A673 (cell line): ENCODE results near the gene CHRM5. TPM values are rescaled to one million over a fixed set of nuclear protein-coding genes. Genes with fewer than 3 reads are reported as not detected.

ENCODE experiments used
- BruUV-seq: library from RNA; stranded (reverse); fragments of 400-500 nt; replicated peaks from 2 replicates; lab custom pipeline; 2021; lab: Mats Ljungman, UMichigan
- CTCF ChIA-PET: fragments of 300-600 bp; sonication (Branson Sonifier 250); formaldehyde crosslinking; loops from one replicate; lab custom pipeline; 2022; ENCODE audit warnings: antibody characterized with exemption; lab: Charles Lee
- POLR2A ChIA-PET: fragments of 300-600 bp; sonication (Branson Sonifier 250); formaldehyde crosslinking; loops from one replicate; lab custom pipeline; 2022; ENCODE audit warnings: antibody characterized with exemption; ENCODE audit not compliant: low non-redundant PET; lab: Charles Lee
- DNase-seq: peaks from one replicate; pipeline ENCODE4 v3.0.0-alpha.2; 2015; ENCODE audit warnings: low spot score
- H3K27ac ChIP-seq: fragments of 200-600 bp; sonication (generic); 2 replicates; pipeline ENCODE4 v1.5.1; 2016; ENCODE audit warnings: mixed run types, low read depth, mild to moderate bottlenecking, mixed read lengths, antibody characterized with exemption, low read length; ENCODE audit not compliant: poor library complexity, severe bottlenecking
- H3K27me3 ChIP-seq: fragments of 200-600 bp; sonication (generic); replicated peaks from 2 replicates; pipeline ENCODE4 v1.6.1; 2017; ENCODE audit warnings: mixed run types, low read depth, mild to moderate bottlenecking, mixed read lengths, antibody characterized with exemption, low read length; ENCODE audit not compliant: insufficient read depth, poor library complexity
- H3K36me3 ChIP-seq: fragments of 200-600 bp; sonication (generic); 2 replicates; pipeline ENCODE4 v1.6.1; 2016; ENCODE audit warnings: mixed run types, mild to moderate bottlenecking, mixed read lengths, antibody characterized with exemption, low read length; ENCODE audit not compliant: insufficient read depth, poor library complexity, severe bottlenecking
- H3K4me1 ChIP-seq: fragments of 200-600 bp; sonication (generic); 2 replicates; pipeline ENCODE4 v1.6.1; 2017; ENCODE audit warnings: mixed run types, mild to moderate bottlenecking, mixed read lengths, antibody characterized with exemption, low read length; ENCODE audit not compliant: insufficient read depth, poor library complexity, severe bottlenecking
- H3K4me3 ChIP-seq: fragments of 200-600 bp; sonication (generic); 2 replicates; pipeline ENCODE4 v1.5.1; 2016; ENCODE audit warnings: low read depth, mixed run types, mild to moderate bottlenecking, mixed read lengths, low read length; ENCODE audit not compliant: poor library complexity, severe bottlenecking
- H3K9me3 ChIP-seq: fragments of 200-600 bp; sonication (generic); 2 replicates; pipeline ENCODE4 v1.6.1; 2016; ENCODE audit warnings: mixed run types, low read depth, mild to moderate bottlenecking, mixed read lengths, antibody characterized with exemption, low read length; ENCODE audit not compliant: poor library complexity, severe bottlenecking
- EZH2 ChIP-seq: fragments of 200-600 bp; sonication (generic); IDR thresholded peaks from 2 replicates; pipeline ENCODE4 v1.6.1; 2017; ENCODE audit warnings: borderline replicate concordance, low read depth, mild to moderate bottlenecking, mixed read lengths, antibody characterized with exemption, low read length; ENCODE audit not compliant: poor library complexity, severe bottlenecking
- intact Hi-C: fragments of 100-400 bp; cut with micrococcal nuclease; formaldehyde crosslinking; loops from one replicate; pipeline ENCODE4 v1.10.0; 2022; ENCODE audit not compliant: unreplicated experiment
- total RNA-seq: library from RNA; stranded (reverse); gene quantifications from 2 replicates; pipeline ENCODE4 v1.2.3, GENCODE V29; 2021
- TF ChIP-seq, protein P1 (sequence below): fragments of 300-800, 200-600 bp; sonication (generic); conservative IDR thresholded peaks from 2 replicates; pipeline ENCODE4 v1.5.1; 2017; ENCODE audit warnings: low read depth, mild to moderate bottlenecking, antibody characterized with exemption, low read length, moderate library complexity, mixed read lengths

CHRM5 gene
- total RNA-seq, 1 experiment from 2014 or later, result not detected

DNA sequence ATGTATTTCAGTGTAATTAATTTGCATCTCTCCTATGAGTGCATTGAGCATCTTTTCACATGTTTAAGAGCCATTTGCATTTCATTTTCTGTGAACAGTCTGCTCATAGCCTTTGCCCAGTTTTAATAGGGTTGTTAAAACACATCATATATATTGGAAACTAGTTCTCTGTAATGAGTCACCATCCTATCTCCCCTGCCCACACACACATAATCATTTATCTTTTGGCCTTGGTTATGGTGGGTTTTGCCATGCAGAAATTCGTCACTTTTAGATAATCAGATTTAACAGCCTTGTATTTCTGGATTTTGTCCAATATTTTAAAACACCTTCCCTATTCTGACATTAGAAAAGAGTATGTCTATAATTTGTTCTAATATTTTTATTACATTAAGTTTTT is 11.9 kb upstream of the CHRM5 start:
- ChIA-PET POLR2A (no interaction called here), CTCF (no interaction called here)
- H3K36me3 ChIP-seq, result no peaks in the 10 kb centered on the region
- intact Hi-C loops, result no loop called here
- no peak for DNase-seq
- H3K4me3 ChIP-seq, result no peak overlapping the region
- TF ChIP-seq, protein P1, sequence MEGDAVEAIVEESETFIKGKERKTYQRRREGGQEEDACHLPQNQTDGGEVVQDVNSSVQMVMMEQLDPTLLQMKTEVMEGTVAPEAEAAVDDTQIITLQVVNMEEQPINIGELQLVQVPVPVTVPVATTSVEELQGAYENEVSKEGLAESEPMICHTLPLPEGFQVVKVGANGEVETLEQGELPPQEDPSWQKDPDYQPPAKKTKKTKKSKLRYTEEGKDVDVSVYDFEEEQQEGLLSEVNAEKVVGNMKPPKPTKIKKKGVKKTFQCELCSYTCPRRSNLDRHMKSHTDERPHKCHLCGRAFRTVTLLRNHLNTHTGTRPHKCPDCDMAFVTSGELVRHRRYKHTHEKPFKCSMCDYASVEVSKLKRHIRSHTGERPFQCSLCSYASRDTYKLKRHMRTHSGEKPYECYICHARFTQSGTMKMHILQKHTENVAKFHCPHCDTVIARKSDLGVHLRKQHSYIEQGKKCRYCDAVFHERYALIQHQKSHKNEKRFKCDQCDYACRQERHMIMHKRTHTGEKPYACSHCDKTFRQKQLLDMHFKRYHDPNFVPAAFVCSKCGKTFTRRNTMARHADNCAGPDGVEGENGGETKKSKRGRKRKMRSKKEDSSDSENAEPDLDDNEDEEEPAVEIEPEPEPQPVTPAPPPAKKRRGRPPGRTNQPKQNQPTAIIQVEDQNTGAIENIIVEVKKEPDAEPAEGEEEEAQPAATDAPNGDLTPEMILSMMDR, result no peak
- no peak for TF ChIP-seq EZH2
- no peaks in the 10 kb centered on the region for H3K9me3 ChIP-seq
- no TSS peak for BruUV-seq
- H3K27ac ChIP-seq, result no peak overlapping the region
- H3K4me1 ChIP-seq, result no peaks in the 10 kb centered on the region
- no peaks in the 10 kb centered on the region for H3K27me3 ChIP-seq

DNA sequence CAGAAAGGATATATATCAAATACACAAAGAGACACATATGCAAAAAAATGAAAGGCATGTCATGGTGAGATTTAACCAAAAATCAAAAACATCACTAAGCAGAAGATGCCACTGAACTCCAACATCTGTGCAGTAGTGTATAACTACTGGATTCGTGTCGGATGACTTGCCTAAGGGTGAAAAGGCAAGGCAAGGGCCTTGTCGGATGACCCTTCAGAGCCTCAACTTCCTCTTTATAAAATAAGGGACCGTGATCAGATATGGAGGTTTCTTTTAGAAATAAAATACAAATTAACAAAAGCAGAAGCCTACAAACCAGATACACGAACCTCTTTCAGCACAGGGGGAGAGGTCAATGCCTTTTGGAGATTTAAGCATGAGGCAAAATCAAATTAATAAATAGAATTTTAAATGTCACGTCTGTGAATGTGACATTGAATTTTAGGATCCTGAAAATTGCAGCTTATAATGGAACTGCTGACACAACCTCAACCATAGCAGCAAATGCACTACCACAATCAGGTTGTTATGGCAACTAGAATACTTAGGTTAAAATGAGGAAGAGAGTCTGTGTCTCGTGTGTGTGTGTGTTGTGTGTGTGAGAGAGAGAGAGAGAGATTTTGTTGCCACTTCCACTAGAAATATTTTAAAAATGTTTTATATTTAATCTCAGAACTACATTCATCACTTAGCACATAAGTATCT is 8.3 kb upstream of the CHRM5 start:
- DNase-seq, result no peak
- Histone ChIP-seq H3K4me1 (no peaks in the 10 kb centered on the region), H3K4me3 (no peak overlapping the region), H3K27me3 (no peaks in the 10 kb centered on the region), H3K36me3 (no peaks in the 10 kb centered on the region), H3K9me3 (no peaks in the 10 kb centered on the region), H3K27ac (no peak overlapping the region)
- intact Hi-C loops, result loop anchor here (2.0 kb wide), 1 partner anchor 21 kb away; no protein-coding TSS in a partner anchor
- ChIA-PET CTCF (no interaction called here), POLR2A (no interaction called here)
- TF ChIP-seq EZH2, result no peak
- TF ChIP-seq, protein P1, result no peak
- no TSS peak for BruUV-seq

DNA sequence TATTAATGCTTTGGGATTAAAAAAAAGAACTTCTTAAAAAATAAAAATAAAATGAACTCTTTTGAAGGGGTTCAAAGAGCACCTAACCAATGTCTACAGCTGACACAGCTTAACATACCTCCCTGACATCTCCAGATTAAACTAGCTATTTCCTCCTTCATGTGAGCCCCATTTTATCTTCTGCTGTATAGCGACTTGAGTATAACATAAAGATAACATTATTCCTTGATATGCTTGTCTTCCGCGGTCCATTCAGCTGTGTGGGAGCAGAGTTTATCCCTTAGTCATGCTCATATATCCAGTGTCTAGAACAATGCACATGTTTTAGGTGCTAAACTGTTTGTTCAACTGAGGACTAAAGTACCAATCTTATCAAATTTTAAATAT is 7.8 kb upstream of the CHRM5 start:
- Histone ChIP-seq H3K36me3 (no peaks in the 10 kb centered on the region), H3K27ac (no peak overlapping the region), H3K9me3 (no peaks in the 10 kb centered on the region), H3K4me1 (no peaks in the 10 kb centered on the region), H3K27me3 (no peaks in the 10 kb centered on the region), H3K4me3 (no peak overlapping the region)
- no TSS peak for BruUV-seq
- intact Hi-C loops, result loop anchor here (2.0 kb wide), 1 partner anchor 20 kb away; no protein-coding TSS in a partner anchor
- no peak for TF ChIP-seq EZH2
- TF ChIP-seq, protein P1, result no peak
- ChIA-PET CTCF (no interaction called here), POLR2A (no interaction called here)
- no peak for DNase-seq
